NCI-H2029 treated with DMSO at 0.1 percent for 48 hours (cell line): ENCODE data around the gene PLEK.
"Not testable (repeated sequence)": the region's sequence is repeated elsewhere in the genome, so short reads cannot be mapped to it uniquely, and the experiment has no call there.

Experiments
- DNase-seq: peaks from one replicate; lab custom pipeline; 2025; lab: John Stamatoyannopoulos, UW

Gene PLEK

GRCh38 chr2:68385220-68385906 is 20.3 kb downstream of the PLEK start:
- DNase-seq, result no peak

GRCh38 chr2:68385907-68386287 is 20.8 kb downstream of the PLEK start:
- no peak for DNase-seq

- no peak for DNase-seq
Observed at GRCh38 chr2:68386365-68386764, 21.3 kb downstream of the PLEK start.

GRCh38 chr2:68387408-68388350 is 22.6 kb downstream of the PLEK start:
- no peak for DNase-seq

- DNase-seq, result no peak
Observed at GRCh38 chr2:68388358-68388757, 23.3 kb downstream of the PLEK start.

- no peak for DNase-seq
Observed at GRCh38 chr2:68388772-68389171, 23.7 kb downstream of the PLEK start.

GRCh38 chr2:68390114-68390513 is 25.0 kb downstream of the PLEK start:
- DNase-seq, result no peak

GRCh38 chr2:68390586-68390985 is 25.5 kb downstream of the PLEK start:
- no peak for DNase-seq

GRCh38 chr2:68391099-68391498 is 26.0 kb downstream of the PLEK start:
- no peak for DNase-seq

- DNase-seq, result no peak
Observed at GRCh38 chr2:68391869-68392268, 26.8 kb downstream of the PLEK start.

- no peak for DNase-seq
Observed at GRCh38 chr2:68396093-68396492, 31.0 kb downstream of the PLEK start.

GRCh38 chr2:68397704-68398263 is 32.7 kb downstream of the PLEK start:
- not testable (repeated sequence) for DNase-seq

GRCh38 chr2:68403199-68403644 is 38.1 kb downstream of the PLEK start:
- no peak for DNase-seq

GRCh38 chr2:68404164-68404563 is 39.1 kb downstream of the PLEK start:
- no peak for DNase-seq

- no peak for DNase-seq
Observed at GRCh38 chr2:68404893-68405799, 40.1 kb downstream of the PLEK start.

GRCh38 chr2:68411397-68412126 is 46.5 kb downstream of the PLEK start:
- DNase-seq, result no peak

- no peak for DNase-seq
Observed at GRCh38 chr2:68412127-68412819, 47.2 kb downstream of the PLEK start.

GRCh38 chr2:68413466-68413865 is 48.4 kb downstream of the PLEK start:
- DNase-seq, result no peak

- DNase-seq, result no peak
Observed at GRCh38 chr2:68414452-68414851, 49.4 kb downstream of the PLEK start.

GRCh38 chr2:68414876-68415275 is 49.8 kb downstream of the PLEK start:
- no peak for DNase-seq

GRCh38 chr2:68415521-68415920 is 50.4 kb downstream of the PLEK start:
- DNase-seq, result no peak
